HG03066 (cell line): ENCODE data around the gene HADHA.
A peak's percentile ranks its signal among the peaks of the same experiment; 100 is the strongest.

Experiments
- ATAC-seq: cut with Tn5 transposase; IDR thresholded peaks from one replicate; pipeline ENCODE4 v1.9.1; 2021; ENCODE audit warnings: low read depth; ENCODE audit not compliant: unreplicated experiment

Gene HADHA

DNA sequence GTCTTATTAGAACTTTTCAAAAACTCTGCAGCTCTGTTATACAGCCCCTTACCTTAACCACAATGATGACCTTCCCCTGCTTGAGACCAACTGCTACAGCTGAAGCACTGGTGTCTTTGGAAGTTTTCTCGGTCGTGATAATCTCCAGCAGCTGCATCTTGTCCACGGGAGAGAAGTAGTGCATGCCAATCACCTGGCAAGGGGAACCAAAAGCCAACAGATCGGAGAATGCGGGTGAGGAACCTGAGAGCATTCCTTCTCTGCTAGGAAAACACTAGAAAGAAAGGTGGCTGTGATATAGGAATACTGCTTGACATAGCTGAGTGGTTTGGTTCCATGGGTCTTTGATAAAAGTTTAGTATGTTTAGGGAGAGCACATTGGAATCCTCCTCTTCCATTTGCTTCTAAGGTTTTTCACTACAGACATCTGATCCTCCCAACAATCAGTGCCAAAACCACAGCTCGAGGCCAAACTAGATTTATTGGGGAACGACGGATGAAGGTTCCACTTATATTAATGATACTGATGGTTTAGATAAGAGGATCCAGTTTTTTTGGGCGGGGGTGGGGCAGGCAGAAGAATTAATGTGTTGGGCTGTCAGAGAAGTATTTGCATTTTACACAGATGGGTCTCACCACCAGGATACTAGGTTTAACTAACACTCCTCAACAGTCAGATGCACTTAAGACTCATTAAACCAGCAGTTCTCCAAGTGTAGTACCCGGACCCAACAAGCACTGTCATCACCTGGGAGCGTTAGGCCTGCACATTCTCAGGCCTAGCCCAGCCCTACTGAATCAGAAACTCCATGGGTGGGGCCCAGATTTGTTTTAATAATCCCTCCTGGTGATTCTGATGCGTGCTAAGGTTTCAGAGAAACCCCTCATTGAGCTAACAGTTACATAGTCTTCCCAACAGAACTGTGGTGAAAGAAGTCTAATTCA is 49.1 kb downstream of the HADHA start:
- no peak for ATAC-seq

DNA sequence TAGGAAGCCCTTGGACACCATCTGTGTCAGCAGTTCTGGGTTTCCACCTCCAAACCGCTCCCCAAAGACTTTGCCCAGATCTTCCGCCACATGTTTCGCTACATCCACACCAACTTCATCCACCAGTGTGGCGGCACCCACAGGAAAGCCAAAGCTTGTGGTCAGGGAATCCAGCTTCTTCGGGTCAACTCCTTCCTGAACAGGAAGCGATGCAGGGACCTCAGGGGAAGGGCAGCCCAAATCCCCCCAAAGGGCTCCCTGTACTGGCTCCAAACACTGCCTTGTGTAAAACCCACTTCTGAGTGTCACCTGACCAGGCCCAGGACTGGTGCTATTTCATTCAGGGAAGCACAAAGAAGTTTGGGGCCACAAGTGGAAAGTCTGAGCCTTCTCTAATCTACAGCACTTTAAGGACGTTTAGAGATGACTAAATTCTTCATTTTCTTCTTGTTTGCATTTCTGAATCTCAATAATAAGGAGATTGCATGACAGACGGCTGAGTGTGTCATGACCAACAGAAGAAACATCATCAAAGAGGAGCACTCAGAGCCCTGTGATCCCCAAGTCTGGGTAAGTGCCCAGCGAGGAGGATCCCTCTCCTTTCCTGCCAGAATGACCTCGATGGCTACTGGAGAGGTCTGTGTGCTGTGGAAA is 50.7 kb downstream of the HADHA start:
- ATAC-seq = no peak

DNA sequence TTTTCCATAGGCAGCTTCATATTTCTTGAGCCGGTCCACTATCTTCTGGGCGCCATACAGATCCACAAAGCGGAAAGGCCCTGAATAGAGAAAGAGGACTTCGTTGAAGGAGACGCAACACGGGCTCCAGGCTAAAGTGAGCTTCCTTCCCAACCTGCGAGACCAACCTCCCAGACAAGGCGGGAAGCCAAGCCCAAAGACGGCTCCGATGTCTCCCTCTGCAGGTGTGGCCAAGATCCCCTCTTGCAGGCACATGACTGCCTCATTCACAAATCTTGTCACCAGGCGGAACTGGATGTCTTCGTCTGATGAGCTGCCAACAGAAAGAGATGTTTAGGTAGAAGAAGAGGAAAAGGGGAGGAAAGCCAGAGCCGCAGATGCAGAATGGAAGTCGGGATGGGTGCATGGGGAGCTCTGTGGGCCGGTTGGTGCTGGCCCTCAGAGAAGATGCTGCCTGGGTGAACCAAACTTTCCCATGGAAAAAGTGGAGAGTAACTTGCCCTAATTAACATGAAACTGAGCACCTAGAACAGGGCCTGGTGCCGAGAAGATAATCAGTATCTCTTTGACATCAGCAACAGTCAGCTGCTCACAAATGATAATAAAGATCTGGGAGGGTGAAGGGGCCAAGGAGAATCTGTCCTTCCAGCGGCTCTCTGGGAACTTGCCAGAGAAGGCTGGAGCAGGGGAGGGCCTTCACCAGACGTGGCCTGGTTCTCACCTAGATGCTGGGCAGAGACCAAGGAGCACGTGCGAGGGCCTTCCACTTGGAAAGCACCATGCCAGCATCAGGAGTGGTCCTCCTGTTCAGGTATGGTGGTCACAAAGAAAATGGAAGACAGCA is 52.9 kb downstream of the HADHA start:
- ATAC-seq = no peak

DNA sequence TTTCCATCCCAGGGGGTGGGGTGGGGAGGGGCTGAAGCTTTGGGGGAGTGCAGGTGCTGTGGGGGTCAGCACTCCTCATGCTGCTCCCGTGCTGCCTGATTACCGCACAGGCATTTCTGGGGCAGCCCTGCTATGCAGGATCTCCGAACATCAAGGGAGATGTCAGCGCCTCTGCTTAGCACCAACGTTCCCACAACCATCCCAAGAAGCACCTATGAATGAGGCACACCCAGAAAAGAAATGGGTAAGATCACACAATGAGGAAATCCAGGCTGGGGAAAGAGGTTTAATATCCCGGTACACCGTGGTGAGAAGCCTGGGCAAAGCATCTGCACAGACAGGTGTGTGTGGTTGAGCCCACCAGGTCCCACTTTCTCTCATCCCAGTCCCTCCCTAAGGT is 54.1 kb downstream of the HADHA start:
- no peak for ATAC-seq

DNA sequence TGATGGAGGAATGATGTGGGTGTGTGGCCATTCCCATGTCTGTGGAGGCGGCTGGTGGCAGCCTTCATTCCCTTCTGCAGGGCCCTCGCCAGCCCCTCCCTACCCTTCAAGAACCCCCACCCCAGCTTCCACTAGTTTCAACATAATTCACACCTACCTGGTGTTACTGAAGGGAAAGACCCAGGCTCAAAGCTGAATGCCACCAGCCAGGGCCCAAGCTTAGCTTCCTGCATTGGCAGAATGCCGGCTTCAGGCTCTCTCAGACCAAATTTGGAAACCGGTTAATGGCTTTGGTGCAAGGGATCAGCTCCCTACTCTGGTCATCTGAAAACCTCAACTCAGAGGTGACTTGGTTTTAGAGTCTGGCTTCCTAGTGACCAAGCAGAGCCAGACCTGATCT is 54.7 kb downstream of the HADHA start:
- ATAC-seq = no peak

DNA sequence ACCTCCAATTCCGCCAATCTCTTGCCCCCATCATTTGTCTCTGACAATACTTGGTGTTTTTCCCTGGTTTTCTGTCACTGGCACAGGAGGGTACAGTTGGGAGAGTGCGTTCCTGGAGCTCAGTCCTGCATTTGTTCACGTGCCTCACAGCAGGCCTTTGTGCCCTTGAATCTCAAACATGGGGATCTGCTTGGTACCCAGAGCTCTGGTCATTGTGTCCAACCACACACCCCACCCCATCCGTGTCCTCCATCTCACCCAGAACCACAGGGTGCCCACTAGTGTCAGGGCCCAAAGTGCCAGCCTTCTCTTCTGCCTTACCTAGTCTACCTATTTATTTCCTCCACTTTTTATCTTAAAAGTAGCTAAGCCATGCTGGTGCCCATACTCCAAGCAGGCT is 55.3 kb downstream of the HADHA start:
- ATAC-seq = no peak

DNA sequence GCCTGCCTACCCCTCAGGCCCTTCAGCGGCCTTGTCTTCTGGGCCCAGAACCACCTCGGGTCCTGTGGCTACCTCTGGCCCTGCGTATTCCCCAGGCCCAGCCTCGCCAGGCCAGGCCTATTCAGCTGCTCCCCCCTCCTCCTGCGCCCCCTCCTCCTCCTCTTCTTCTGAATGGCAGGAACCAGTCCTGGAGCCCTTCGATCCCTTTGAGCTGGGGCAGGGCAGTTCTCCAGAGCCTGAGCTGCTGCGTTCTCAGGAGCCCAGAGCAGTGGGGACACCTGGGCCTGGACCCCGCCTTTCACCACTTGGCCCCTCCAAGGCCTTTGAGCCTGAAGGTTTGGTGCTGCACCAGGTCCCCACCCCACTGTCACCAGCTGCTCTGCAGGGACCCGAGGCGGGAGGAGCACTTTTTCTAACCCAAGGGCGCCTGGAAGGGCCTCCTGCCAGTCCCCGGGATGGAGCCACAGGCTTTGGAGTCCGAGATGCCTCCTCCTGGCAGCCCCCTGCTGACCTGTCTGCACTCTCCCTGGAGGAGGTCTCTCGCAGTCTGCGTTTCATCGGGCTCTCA is 56.8 kb downstream of the HADHA start:
- ATAC-seq = no peak

DNA sequence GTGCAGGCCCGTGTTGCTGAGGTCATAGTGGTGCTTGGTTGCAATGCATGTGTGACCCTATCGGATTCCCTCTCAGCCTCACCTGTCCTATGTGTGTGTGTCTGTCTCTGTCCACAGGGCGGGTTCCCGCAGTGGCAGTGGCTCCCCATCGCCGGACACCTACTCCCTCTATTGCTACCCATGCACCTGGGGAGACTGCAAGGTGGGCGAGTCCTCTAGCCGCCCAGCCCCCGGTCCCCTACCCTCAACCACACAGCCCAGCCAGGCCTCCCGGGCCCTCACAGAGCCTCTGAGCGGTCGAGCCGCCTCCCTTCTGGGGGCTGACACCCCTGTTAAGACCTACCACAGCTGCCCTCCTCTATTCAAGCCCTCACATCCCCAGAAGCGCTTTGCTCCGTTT is 57.3 kb downstream of the HADHA start:
- ATAC-seq = no peak

DNA sequence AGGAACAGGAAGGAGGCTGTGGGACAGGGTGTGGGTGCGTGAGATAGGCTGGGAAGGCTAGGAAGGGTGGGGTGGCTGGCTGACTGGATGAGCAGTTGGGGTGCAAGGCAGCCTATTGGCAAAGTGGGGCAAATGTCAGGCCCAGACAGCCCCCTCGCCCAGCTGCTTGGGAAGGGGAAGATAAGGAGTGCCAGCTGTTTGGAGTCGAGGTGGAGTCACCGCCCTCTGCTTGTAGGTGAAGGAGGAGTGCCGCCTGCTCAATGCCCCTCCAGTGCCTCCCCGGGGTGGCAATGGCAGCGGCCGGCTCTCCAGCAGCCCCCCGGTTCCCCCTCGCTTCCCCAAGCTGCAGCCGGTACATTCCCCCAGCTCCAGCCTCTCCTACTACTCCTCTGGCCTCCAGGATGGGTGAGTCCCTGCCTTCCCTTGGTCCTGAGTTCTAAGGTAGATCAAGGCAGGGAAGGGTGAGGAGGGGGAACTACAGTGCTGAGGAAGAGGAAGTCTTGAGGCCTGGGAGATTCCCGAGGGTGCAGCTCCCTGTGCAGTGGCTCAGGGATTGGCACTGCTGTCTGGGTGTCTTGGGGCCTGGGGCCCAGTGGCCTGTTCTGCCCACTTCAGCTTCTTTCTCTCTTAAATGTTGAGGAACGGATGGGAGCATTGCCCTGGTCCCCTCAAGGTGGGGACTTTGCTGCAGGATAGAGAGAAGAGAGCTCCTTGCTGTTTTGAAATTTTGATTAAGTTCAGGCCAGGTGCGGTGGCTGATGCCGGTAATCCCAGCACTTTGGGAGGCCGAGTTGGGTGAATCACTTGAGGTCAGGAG is 58.3 kb downstream of the HADHA start:
- ATAC-seq = no peak

DNA sequence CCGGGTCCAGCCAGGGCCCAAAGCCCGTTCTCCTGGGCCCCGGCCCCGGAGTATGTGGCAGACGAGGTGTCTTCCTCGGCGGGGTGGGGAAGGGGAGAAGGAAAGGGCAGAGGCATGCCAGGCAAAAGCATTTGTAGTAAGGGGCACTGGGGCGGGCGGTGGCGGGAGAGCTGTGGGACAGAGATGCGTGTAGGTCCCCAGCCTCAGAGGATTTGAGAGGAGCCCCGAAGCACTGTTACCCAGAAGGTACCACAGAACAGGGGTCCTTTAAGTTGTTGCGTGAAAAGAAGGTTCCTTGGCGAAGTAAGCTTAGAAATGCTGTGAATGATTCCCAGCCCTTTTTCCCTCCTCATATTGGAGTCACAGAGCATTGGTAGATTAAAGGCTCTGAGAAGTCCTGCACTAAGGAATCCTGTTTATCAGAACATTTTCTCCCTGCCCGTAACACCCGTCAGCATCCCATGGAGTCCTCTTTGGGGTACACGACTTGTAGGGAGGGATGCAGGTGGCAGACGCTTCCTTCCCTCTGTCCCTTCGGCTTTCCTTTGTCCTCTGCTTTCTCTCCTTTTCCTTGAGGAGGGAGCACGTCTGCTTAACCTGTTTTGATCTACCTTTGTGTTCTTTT is 59.0 kb downstream of the HADHA start:
- no peak for ATAC-seq

DNA sequence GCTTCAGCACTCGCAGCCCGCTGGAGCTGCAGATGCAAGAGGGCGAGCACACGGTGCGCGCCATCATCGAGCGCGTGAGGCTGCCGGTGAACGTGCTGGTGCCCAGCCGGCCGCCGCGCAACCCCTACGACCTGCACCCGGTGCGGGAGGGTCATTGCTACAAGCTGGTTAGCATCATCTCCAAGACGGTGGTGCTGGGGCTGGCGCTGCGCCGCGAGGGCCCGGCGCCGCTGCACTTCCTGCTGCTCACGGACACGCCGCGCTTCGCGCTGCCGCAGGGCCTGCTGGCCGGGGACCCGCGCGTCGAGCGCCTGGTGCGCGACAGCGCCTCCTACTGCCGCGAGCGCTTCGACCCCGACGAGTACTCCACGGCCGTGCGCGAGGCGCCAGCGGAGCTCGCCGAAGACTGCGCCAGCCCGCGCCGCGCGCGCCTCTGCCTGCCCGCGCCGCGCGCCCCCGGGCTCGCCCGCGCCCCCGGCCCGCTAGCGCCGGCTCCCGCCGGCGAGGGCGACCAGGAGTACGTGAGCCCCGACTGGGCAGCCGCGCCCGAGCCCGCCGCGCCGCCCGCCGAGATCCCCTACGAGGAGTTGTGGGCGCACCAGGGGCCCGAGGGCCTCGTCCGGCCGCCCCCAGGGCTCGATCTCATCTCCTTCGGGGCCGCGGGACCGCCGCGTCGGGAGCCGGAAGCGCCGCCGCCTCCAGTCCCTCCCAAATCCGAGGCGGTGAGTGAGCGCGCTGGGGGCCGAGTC is 59.7 kb downstream of the HADHA start:
- ATAC-seq = peak; percentile 73

DNA sequence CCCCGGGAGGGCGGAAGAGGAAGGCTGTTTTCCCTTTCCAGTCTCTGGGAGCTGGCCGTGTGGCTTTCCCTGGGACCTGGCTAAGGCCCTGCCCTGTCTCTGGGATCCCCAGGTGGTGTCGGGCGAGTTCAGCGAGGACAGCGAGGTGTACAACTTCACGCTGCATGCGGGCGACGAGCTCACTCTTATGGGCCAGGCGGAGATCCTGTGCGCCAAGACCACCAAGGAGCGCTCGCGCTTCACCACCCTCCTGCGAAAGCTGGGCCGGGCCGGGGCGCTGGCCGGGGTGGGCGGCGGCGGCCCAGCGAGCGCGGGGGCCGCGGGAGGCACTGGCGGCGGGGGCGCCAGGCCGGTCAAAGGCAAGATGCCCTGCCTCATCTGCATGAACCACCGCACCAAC is 60.3 kb downstream of the HADHA start:
- ATAC-seq = no peak

DNA sequence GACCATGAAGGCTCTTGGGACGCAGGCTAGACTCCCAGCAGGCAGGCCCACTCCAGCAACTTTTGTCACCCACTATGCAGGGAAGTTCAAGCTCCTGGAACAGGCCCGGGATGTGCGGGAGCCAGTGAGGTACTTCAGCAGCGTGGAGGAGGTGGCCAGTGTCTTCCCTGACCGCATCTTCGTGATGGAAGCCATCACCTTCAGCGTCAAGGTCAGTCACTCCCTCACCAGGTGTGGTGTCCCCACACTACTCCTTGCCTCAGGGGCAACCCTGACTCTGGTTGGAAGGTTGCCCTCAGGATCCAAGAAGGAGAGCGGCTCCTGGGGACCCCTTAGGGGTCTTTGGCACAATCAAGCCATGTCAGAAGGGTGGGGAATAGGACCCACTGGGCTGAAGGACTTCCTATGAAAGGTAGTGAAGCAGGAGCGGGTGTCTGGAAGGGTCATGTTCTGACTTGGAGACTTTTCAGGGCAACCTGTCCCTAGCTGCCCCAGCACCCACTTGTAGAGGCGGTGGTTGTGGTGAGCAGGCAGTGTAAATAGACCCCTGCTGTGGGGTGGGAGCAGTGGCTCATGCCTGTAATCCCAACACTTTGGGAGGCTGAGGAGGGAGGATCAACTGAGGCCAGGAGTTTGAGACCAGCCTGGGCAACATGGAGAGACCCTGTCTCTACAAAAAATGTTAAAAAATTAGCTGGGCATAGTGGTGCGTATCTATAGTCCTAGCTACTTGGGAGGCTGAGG is 61.4 kb downstream of the HADHA start:
- ATAC-seq = no peak

DNA sequence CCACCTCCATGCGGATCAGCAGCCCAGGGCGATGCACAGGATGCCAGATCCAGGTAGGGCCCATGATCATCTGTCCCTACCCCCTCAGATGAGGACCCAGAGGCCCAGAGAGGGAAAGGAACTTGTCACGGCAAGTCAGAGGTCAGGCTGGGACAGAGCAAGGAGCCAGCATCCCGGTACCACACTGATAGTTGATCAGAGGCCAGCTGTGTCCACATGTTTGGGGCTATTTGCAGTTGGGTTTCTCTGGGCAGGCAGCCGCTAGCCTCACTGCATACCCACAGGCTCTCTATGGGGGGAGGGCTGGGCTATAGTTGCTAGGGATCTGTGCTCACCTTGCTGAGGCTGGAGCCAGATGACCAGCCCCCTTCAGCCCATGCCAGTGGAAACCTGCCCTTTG is 62.0 kb downstream of the HADHA start:
- ATAC-seq = no peak

DNA sequence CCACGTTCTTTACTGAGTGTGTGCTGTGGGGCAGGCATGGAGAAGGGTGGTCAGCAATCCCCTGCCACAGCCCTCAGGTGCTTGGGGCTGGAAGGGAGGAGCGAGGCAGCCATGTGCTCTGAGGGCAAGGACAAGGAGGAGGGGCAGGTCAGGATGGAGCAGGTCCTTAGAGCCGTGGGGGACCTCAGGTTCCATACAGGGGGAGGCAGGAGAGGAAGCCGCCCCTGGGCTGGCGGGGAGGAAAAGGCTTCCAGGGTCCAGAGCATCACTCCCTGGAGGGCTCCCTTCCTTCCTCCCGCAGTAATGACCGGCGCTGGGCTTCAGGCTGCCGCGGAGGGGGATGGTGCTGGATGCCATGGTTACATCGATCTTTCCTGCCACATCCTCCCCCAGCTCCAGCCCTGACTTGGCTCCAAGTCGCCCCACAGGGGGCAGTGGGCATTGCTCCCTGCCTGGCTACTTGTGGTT is 65.0 kb downstream of the HADHA start:
- no peak for ATAC-seq

DNA sequence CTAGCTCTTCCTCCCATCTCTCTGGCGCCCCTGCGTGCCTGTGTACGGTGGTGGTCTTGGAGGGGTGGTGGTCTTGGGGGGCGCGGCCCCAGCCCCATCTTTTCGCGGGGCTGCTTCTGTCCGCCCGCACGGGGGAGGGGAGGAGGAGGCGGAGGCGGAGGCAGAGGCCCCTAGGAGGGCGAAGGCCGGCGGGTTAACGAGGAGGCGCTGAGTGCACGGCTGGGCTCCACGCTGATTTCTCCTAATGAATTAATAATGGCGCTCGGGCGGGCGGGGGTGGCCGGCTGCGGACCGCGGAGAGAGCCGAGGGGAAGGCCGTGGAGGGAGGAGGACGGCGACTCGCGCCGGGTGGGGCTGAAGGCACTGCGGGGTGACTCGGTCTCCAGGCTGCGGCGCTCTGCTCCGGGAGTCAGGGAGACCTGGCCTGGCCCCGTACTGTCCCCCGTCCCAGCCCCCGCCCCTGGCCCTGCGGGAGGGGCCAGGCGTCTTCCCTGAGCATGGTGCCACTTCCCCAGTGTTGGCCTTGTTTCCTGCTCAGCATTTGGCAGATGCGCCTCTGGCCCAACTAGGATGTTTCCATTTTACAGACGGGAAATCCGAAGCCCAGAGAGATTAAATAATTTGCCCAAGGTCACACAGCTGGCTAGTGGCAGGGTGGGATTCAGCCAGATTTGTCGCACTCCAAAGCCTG is 65.5 kb downstream of the HADHA start:
- no peak for ATAC-seq

DNA sequence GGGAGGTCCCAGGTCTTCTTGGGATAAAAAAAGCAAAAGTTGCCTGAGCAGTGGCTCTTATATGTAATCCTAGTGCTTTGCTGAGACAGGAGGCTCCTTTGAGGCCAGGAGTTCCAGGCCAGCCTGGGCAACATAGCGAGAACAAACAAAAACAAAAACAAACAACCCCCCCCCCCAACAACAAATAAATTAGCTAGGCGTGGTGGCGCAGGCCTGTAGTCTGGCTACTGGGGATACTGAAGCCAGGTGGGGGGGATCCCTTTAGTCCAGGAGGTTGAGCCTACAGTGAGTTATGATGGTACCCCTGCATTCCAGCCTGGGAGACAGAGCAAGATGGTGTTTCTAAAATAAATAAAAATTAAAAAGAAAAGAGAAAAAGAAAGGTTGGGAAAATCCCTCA is 66.2 kb downstream of the HADHA start:
- no peak for ATAC-seq
